ENCODE measurements around the gene STIP1. TPM values are rescaled to one million over a fixed set of nuclear protein-coding genes. Genes with fewer than 3 reads are reported as not detected.

The STIP1 gene
- total and polyA plus RNA-seq, 2 of the 8 experiments (the other 6 are each of a cell fraction or from before 2014, with no cell fraction given): 140 to 329 TPM

- Histone ChIP-seq H3K4ac (replicated peaks; ENCODE audit: insufficient read length, low read depth, low read length) (no peak overlapping the region), H4K91ac (replicated peaks; ENCODE audit: insufficient read length, low read length) (no peak overlapping the region), H2BK12ac (ENCODE audit: low read depth, low read length) (no peak overlapping the region), H4K5ac (ENCODE audit: insufficient read length, low read depth, low read length) (no peak overlapping the region), H2AK5ac (ENCODE audit: low read depth, low read length) (no peak overlapping the region), H3K4me1 (replicated peaks in 1 of 4; ENCODE audit: control insufficient read depth in 3 of 4, insufficient read depth in 4 of 4, low read length in 3 of 4) (peaks cover 0 to 18% (median 12%) of the 10 kb centered on the region in 4 experiments; a peak in 6 of 7 replicates), H3K79me2 (ENCODE audit: control insufficient read depth in 1 of 2, insufficient read depth in 2 of 2, low read length in 2 of 2) (no peaks in the 10 kb centered on the region), H4K20me1 (replicated peaks in 1 of 2; ENCODE audit: control insufficient read depth in 1 of 2, insufficient read depth in 2 of 2, low read length in 2 of 2) (peaks cover 2 to 9% of the 10 kb centered on the region in 2 experiments), H3K9ac (replicated peaks in 1 of 4; ENCODE audit: extremely low read depth in 1 of 4, low read depth in 3 of 4, low read length in 3 of 4) (no peak overlapping the region), H2BK120ac (replicated peaks; ENCODE audit: low read depth, low read length) (no peak overlapping the region), H3K79me1 (ENCODE audit: low read depth, low read length) (no peaks in the 10 kb centered on the region), H2BK15ac (ENCODE audit: low read length) (no peak overlapping the region), H3K36me3 (ENCODE audit: control insufficient read depth in 2 of 4, insufficient read depth in 4 of 4, low read length in 3 of 4) (peaks cover 0 to 9% (median 5%) of the 10 kb centered on the region in 4 experiments; a peak in 4 of 8 replicates), H3K27ac (ENCODE audit: low read depth, low read length) (no peak overlapping the region), H2BK5ac (ENCODE audit: low read depth, low read length) (no peak overlapping the region), H3K18ac (ENCODE audit: extremely low read depth, low read length) (no peak overlapping the region), H3K27me3 (replicated peaks in 1 of 4; ENCODE audit: control insufficient read depth in 3 of 4, extremely low read depth in 1 of 4, insufficient read depth in 3 of 4, low read length in 3 of 4) (no peaks in the 10 kb centered on the region), H3K23me2 (ENCODE audit: low read depth, low read length) (peaks cover 10% of the 10 kb centered on the region; the same call in 1 of the 2 replicates), H4K8ac (ENCODE audit: extremely low read depth, insufficient read depth, low read length) (peak overlapping the region; percentile 4; the same call in 1 of the 2 replicates), H3K9me3 (ENCODE audit: insufficient read depth in 2 of 2, low read depth in 1 of 2, low read length in 1 of 2) (no peaks in the 10 kb centered on the region), H3K4me2 (ENCODE audit: insufficient read depth in 1 of 2, low read depth in 2 of 2, low read length in 2 of 2) (no peak overlapping the region; a peak in 1 of 4 replicates), H2BK20ac (ENCODE audit: low read length) (no peak overlapping the region), H3K14ac (ENCODE audit: insufficient read length) (no peak overlapping the region), H3K23ac (ENCODE audit: insufficient read length) (no peak overlapping the region), H2AFZ (ENCODE audit: low read length) (no peak overlapping the region), H3K56ac (replicated peaks; ENCODE audit: insufficient read length, low read depth, low read length) (no peak overlapping the region), H3K4me3 (ENCODE audit: extremely low read depth in 1 of 4, insufficient read depth in 2 of 4, low read depth in 3 of 4, low read length in 4 of 4) (no peak overlapping the region)
- TF ChIP-seq SP1 (IDR thresholded peaks at IDR 0.05; ENCODE audit: low read depth, low read length): no peak
- peak; percentile 56; the same call in 1 of the 2 replicates for TF ChIP-seq POLR2AphosphoS5 (IDR thresholded peaks at IDR 0.05; ENCODE audit: low read depth, low read length)
- FAIRE-seq: no peak
- WGBS, 2 experiments (ENCODE audit: extremely low coverage in 1 of 2, insufficient coverage in 1 of 2, insufficient read length in 1 of 2, insufficient replicate concordance in 2 of 2, low coverage in 1 of 2, low lambda C conversion rate in 2 of 2, missing lambda C conversion rate in 1 of 2): 88% methylated on average over 15 of the region's 17 CpGs; no CpG with 5 or more reads in 1 of the 2 experiments
- ChIA-PET CTCF (ENCODE audit: partially characterized antibody) (interaction anchor here (0.8 to 6.5 kb wide), 13 partner anchors 8 to 226 kb away, joined by 3 to 64 read pairs (median 4); partner anchors contain the start of genes FERMT3 and PLCB3), POLR2A (ENCODE audit: partially characterized antibody) (interaction anchor here (0.7 to 14.1 kb wide), 10 partner anchors 10 to 50 kb away, joined by 3 to 253 read pairs (median 18); partner anchors contain the start of genes FERMT3, FKBP2, PLCB3 and PPP1R14B)
- no peak for DNase-seq (ENCODE audit: low read depth in 1 of 2, low spot score in 2 of 2)
These were observed 38.4 kb downstream of the STIP1 start for GRCh38 chr11:64224151-64224890.

Measured in H1 (cell line).